ENCODE results near the gene SORCS2. TPM values are rescaled to one million over a fixed set of nuclear protein-coding genes. Genes with fewer than 3 reads are reported as not detected.
A peak's percentile ranks its signal among the peaks of the same experiment; 100 is the strongest.
"Not testable (repeated sequence)": the region's sequence is repeated elsewhere in the genome, so short reads cannot be mapped to it uniquely, and the experiment has no call there.

SORCS2 gene
- total RNA-seq, 8 experiments from 2014 or later: 1.8 to 14.0 (median 5.3) TPM

DNA sequence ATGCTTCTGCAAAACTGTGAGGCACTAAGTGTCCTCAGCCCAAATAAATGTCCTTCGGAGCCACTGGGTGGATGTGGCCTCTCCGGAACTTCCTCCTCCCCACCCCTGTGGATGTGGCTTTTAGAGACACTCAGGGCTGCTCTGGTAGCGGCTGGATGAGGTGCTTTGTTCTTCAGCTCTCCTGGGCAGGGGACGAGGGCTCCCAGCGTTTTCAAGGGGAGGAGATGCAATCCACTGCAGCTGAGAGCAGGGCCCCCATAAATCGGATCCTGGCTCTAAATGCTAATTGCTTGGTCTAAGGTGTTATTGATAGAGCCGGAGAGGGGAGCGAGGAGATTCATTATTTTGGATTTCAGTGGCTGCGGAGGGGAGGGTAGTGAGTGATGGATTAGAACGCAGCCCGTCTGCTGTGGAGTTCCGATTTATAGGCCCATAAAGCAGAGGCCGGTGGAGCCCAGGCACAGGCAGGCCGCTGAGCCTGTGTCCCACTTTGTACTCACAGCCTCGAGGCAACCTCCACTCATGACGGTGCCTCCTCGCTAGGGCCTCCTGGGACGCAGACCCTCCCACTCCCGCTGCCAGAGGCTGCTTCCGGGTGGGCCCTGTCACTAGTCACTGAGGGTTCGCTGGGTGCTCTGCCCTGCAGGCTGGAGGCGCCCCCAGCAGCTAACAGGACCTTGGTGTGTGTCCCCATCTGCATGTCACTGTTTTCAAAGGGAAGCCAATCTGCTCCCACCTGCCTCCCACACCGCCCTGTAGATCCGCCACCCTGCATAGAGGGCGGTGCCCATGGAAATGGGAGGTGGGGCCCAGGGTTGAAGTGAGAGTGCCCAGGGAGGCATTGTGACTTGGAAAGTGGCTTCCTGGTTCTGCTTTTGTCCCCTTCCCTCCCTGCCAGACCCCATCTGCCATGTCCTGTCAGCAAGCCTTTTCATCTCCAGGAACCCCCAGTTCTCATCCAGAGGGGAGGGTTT, 377.8 kb downstream of the SORCS2 start:
- peak in 5 of 8 experiments; percentile 72 to 87 (median 76) for ATAC-seq (replicated peaks in 6 of 8)
- in situ Hi-C loops (cut with MboI; ENCODE audit: low pct_unique_long_range_greater_than_20kb in 2 of 9, low sequenced_read_pairs in 9 of 9, unreplicated experiment in 9 of 9): no loop called here
- Histone ChIP-seq H3K4me3 (no peak overlapping the region), H3K4me1 (replicated peaks in 1 of 2) (peaks cover 54 to 60% of the 10 kb centered on the region in 2 donors), H3K27ac (peak overlapping the region; percentile 65 to 85)
- 48 to 82% (median 57%) methylated on average over 2 to 6 of the region's 25 CpGs; no CpG with 5 or more reads in 6 of the 10 experiments for WGBS, 10 experiments

GRCh38 chr4:7571001-7571400, 378.7 kb downstream of the SORCS2 start:
- Histone ChIP-seq H3K4me3 (no peak overlapping the region), H3K27ac (peak overlapping the region in 1 of 2 donors; percentile 85), H3K4me1 (replicated peaks in 1 of 2) (peaks cover 52 to 60% of the 10 kb centered on the region in 2 donors)
- in situ Hi-C loops (cut with MboI; ENCODE audit: low pct_unique_long_range_greater_than_20kb in 2 of 9, low sequenced_read_pairs in 9 of 9, unreplicated experiment in 9 of 9): no loop called here
- no peak for ATAC-seq (replicated peaks in 6 of 8)
- WGBS, 10 experiments: 50 to 100% (median 98%) methylated on average over 1 to 4 of the region's 6 CpGs; no CpG with 5 or more reads in 4 of the 10 experiments

- Histone ChIP-seq H3K4me1 (replicated peaks in 1 of 2) (peaks cover 52 to 60% of the 10 kb centered on the region in 2 donors), H3K4me3 (no peak overlapping the region), H3K27ac (peak overlapping the region in 1 of 2 donors; percentile 41)
- in situ Hi-C loops (cut with MboI; ENCODE audit: low pct_unique_long_range_greater_than_20kb in 2 of 9, low sequenced_read_pairs in 9 of 9, unreplicated experiment in 9 of 9): no loop called here
- 35 to 70% (median 61%) methylated on average over 1 to 10 of the region's 12 CpGs; no CpG with 5 or more reads in 4 of the 10 experiments for WGBS, 10 experiments
- peak in 2 of 8 experiments; percentile 18 to 22 for ATAC-seq (replicated peaks in 6 of 8)
Observed at GRCh38 chr4:7571701-7572100, 379.4 kb downstream of the SORCS2 start.

DNA sequence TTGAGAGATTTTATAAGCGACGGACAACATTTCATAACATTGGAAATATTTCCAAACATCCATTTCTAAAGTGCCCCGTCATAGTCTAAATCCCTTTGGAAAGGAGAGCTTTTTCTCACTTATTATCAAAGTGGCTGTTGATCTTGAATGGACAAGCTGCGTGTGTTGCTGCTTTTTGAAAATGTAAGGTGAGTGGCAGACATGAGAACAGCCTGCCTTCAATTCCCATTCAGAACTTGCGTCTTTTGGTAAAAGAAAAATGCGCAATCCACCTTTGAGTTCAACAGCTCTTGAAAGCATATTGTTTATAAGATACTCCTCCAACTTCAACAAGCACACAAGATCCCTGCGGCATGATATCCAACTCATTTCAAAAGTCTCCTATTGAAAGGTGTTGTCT, 380.6 kb downstream of the SORCS2 start:
- no peak overlapping the region for H3K4me3 ChIP-seq
- peaks cover 52 to 60% of the 10 kb centered on the region in 2 donors for H3K4me1 ChIP-seq (replicated peaks in 1 of 2)
- WGBS, 10 experiments: 50 to 100% (median 89%) methylated on average over 1 to 7 of the region's 7 CpGs; no CpG with 5 or more reads in 1 of the 10 experiments
- H3K27ac ChIP-seq: no peak overlapping the region
- in situ Hi-C loops (cut with MboI; ENCODE audit: low pct_unique_long_range_greater_than_20kb in 2 of 9, low sequenced_read_pairs in 9 of 9, unreplicated experiment in 9 of 9): no loop called here
- no peak for ATAC-seq (replicated peaks in 6 of 8)

- ATAC-seq (replicated peaks in 6 of 8): no peak
- in situ Hi-C loops (cut with MboI; ENCODE audit: low pct_unique_long_range_greater_than_20kb in 2 of 9, low sequenced_read_pairs in 9 of 9, unreplicated experiment in 9 of 9): no loop called here
- Histone ChIP-seq H3K4me3 (no peak overlapping the region), H3K27ac (no peak overlapping the region), H3K4me1 (replicated peaks in 1 of 2) (peaks cover 52 to 60% of the 10 kb centered on the region in 2 donors)
- 20 to 90% (median 40%) methylated on average over 1 to 6 of the region's 9 CpGs; no CpG with 5 or more reads in 1 of the 10 experiments for WGBS, 10 experiments
Observed at GRCh38 chr4:7573576-7574091, 381.3 kb downstream of the SORCS2 start.

DNA sequence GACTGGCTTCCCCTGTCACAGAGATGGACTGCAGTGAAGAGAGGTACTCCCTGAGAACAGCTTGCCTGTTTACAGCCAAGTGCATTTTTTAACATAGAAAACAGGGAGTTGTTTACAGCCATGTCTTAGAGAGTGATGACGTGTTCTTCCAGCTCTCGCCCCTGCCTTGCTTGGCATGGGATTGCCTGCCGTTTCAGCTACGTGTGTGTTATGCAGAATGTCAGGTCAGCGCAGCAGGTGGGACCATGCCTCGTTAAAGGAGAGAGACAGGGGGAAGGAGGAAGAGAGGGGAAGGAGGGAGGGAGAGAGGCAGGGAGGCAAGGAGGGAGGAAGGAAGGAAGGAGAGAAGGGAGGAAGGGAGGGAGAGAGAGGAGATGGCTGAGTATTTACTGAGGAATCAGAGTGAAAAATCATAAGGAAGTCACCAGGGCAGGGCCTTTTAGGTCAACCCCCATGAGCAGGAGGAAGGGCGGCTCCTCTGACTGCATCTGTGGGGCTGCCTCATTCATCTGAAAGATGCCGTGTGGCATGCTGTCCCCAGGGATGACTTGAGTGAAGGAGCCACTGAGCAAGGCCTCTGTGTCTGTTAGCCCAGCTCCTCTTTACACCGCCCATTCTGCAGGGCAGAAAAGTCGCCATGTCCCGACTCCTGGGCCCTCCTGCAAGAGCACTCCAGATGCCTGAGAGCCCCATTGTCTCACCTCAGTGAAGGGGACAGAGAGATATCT, 382.1 kb downstream of the SORCS2 start:
- Histone ChIP-seq H3K27ac (peak overlapping the region in 1 of 2 donors; percentile 47), H3K4me1 (replicated peaks in 1 of 2) (peaks cover 51 to 54% of the 10 kb centered on the region in 2 donors), H3K4me3 (no peak overlapping the region)
- WGBS, 10 experiments: 15 to 50% (median 30%) methylated on average over 2 to 5 of the region's 11 CpGs; no CpG with 5 or more reads in 5 of the 10 experiments
- ATAC-seq (replicated peaks in 6 of 8): peak in 3 of 8 experiments; percentile 13 to 22 (median 17)
- in situ Hi-C loops (cut with MboI; ENCODE audit: low pct_unique_long_range_greater_than_20kb in 2 of 9, low sequenced_read_pairs in 9 of 9, unreplicated experiment in 9 of 9): no loop called here

DNA sequence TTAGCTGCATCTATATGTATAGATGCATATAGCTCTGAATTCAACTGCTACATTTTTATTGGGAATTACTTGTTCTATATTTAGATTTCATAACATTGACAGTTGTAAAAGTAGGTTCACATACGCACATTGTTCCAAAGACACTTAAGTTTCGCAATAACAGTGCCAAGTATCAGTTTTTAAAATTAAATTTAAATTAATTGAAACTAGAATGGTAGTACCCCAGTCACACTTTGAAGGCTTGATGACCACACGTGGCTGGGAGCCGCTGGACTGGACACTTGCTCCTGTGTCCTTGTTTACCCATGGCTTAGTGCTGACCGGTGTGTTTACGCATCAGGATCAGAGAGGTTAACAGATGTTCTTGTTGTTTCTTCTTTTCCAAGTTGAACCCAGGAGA, 383.1 kb downstream of the SORCS2 start:
- ATAC-seq (replicated peaks in 6 of 8): no peak
- no peak overlapping the region for H3K4me3 ChIP-seq
- 17 to 100% (median 58%) methylated on average over 1 to 6 of the region's 6 CpGs for WGBS, 10 experiments
- H3K27ac ChIP-seq: no peak overlapping the region
- in situ Hi-C loops (cut with MboI; ENCODE audit: low pct_unique_long_range_greater_than_20kb in 2 of 9, low sequenced_read_pairs in 9 of 9, unreplicated experiment in 9 of 9): no loop called here
- H3K4me1 ChIP-seq (replicated peaks in 1 of 2): peaks cover 41 to 44% of the 10 kb centered on the region in 2 donors

DNA sequence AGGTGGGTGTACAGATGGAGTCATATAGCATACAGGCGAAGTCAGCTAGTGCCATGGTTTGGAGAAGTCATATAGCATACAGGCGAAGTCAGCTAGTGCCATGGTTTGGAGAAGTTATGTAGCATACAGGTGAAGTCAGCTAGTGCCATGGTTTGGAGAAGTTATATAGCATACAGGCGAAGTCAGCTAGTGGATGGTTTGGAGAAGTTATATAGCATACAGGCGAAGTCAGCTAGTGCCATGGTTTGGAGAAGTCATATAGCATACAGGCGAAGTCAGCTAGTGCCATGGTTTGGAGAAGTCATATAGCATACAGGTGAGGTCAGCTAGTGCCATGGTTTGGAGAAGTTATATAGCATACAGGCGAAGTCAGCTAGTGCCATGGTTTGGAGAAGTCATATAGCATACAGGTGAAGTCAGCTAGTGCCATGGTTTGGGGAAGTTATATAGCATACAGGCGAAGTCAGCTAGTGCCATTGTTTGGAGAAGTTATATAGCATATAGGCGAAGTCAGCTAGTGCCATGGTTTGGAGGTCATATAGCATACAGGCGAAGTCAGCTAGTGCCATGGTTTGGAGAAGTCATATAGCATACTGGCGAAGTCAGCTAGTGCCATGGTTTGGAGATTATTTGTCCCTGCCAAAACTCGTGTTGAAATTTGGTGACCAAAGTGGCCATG, 385.2 kb downstream of the SORCS2 start:
- peaks cover 21 to 24% of the 10 kb centered on the region in 2 donors for H3K4me1 ChIP-seq (replicated peaks in 1 of 2)
- 28 to 100% (median 89%) methylated on average over 1 to 5 of the region's 11 CpGs; no CpG with 5 or more reads in 1 of the 10 experiments for WGBS, 10 experiments
- H3K4me3 ChIP-seq; in situ Hi-C loops (cut with MboI; ENCODE audit: low pct_unique_long_range_greater_than_20kb in 2 of 9, low sequenced_read_pairs in 9 of 9, unreplicated experiment in 9 of 9); ATAC-seq (replicated peaks in 6 of 8); H3K27ac ChIP-seq: not testable (repeated sequence)

GRCh38 chr4:7581477-7581876, 389.1 kb downstream of the SORCS2 start:
- peak in 7 of 8 experiments; percentile 23 to 88 (median 64) for ATAC-seq (replicated peaks in 6 of 8)
- peaks cover 10 to 12% of the 10 kb centered on the region in 2 donors for H3K4me1 ChIP-seq (replicated peaks in 1 of 2)
- WGBS, 10 experiments: 17 to 93% (median 60%) methylated on average over 1 to 8 of the region's 8 CpGs; no CpG with 5 or more reads in 3 of the 10 experiments
- no peak overlapping the region for H3K4me3 ChIP-seq
- in situ Hi-C loops (cut with MboI; ENCODE audit: low pct_unique_long_range_greater_than_20kb in 2 of 9, low sequenced_read_pairs in 9 of 9, unreplicated experiment in 9 of 9): no loop called here
- H3K27ac ChIP-seq: no peak overlapping the region

GRCh38 chr4:7582313-7583097, 390.2 kb downstream of the SORCS2 start:
- peaks cover 16 to 18% of the 10 kb centered on the region in 2 donors for H3K4me1 ChIP-seq (replicated peaks in 1 of 2)
- no peak overlapping the region for H3K4me3 ChIP-seq
- ATAC-seq (replicated peaks in 6 of 8): no peak
- in situ Hi-C loops (cut with MboI; ENCODE audit: low pct_unique_long_range_greater_than_20kb in 2 of 9, low sequenced_read_pairs in 9 of 9, unreplicated experiment in 9 of 9): no loop called here
- 45 to 88% (median 83%) methylated on average over 1 to 15 of the region's 16 CpGs for WGBS, 10 experiments
- no peak overlapping the region for H3K27ac ChIP-seq

GRCh38 chr4:7584098-7584497, 391.8 kb downstream of the SORCS2 start:
- no peak overlapping the region for H3K27ac ChIP-seq
- peaks cover 31 to 34% of the 10 kb centered on the region in 2 donors for H3K4me1 ChIP-seq (replicated peaks in 1 of 2)
- 75 to 100% (median 79%) methylated on average over 1 of the region's 1 CpG; no CpG with 5 or more reads in 6 of the 10 experiments for WGBS, 10 experiments
- ATAC-seq (replicated peaks in 6 of 8): no peak
- in situ Hi-C loops (cut with MboI; ENCODE audit: low pct_unique_long_range_greater_than_20kb in 2 of 9, low sequenced_read_pairs in 9 of 9, unreplicated experiment in 9 of 9): no loop called here
- H3K4me3 ChIP-seq: no peak overlapping the region

Data from motor neuron (in vitro differentiated cells).